ENCODE data around the gene CFAP299. TPM values are rescaled to one million over a fixed set of nuclear protein-coding genes. Genes with fewer than 3 reads are reported as not detected.

CFAP299 gene
- polyA plus RNA-seq, 4 donors, result 0.38 to 0.76 (median 0.55) TPM

- no peak for DNase-seq (ENCODE audit: low read depth in 4 of 4, low spot score in 2 of 4)
These were observed 52.1 kb downstream of the CFAP299 start for GRCh38 chr4:80387390-80388283.

- DNase-seq (ENCODE audit: low read depth in 4 of 4, low spot score in 2 of 4), result no peak
These were observed 52.7 kb downstream of the CFAP299 start for GRCh38 chr4:80388284-80388607.

- no peak for DNase-seq (ENCODE audit: low read depth in 4 of 4, low spot score in 2 of 4)
These were observed 54.6 kb downstream of the CFAP299 start for GRCh38 chr4:80390178-80390577.

GRCh38 chr4:80393246-80393969 is 57.9 kb downstream of the CFAP299 start:
- no peak for DNase-seq (ENCODE audit: low read depth in 4 of 4, low spot score in 2 of 4)

GRCh38 chr4:80393970-80394250 is 58.4 kb downstream of the CFAP299 start:
- no peak for DNase-seq (ENCODE audit: low read depth in 4 of 4, low spot score in 2 of 4)

GRCh38 chr4:80407246-80407645 is 71.7 kb downstream of the CFAP299 start:
- DNase-seq (ENCODE audit: low read depth in 4 of 4, low spot score in 2 of 4), result no peak

GRCh38 chr4:80409809-80410208 is 74.3 kb downstream of the CFAP299 start:
- DNase-seq (ENCODE audit: low read depth in 4 of 4, low spot score in 2 of 4), result no peak

- no peak for DNase-seq (ENCODE audit: low read depth in 4 of 4, low spot score in 2 of 4)
These were observed 76.8 kb downstream of the CFAP299 start for GRCh38 chr4:80412322-80412721.

GRCh38 chr4:80413086-80413485 is 77.6 kb downstream of the CFAP299 start:
- DNase-seq (ENCODE audit: low read depth in 4 of 4, low spot score in 2 of 4), result no peak

GRCh38 chr4:80417019-80417418 is 81.5 kb downstream of the CFAP299 start:
- no peak for DNase-seq (ENCODE audit: low read depth in 4 of 4, low spot score in 2 of 4)

- DNase-seq (ENCODE audit: low read depth in 4 of 4, low spot score in 2 of 4), result no peak
These were observed 84.4 kb downstream of the CFAP299 start for GRCh38 chr4:80419946-80420345.

GRCh38 chr4:80420638-80421037 is 85.1 kb downstream of the CFAP299 start:
- DNase-seq (ENCODE audit: low read depth in 4 of 4, low spot score in 2 of 4), result no peak

- DNase-seq (ENCODE audit: low read depth in 4 of 4, low spot score in 2 of 4), result no peak
These were observed 87.3 kb downstream of the CFAP299 start for GRCh38 chr4:80422727-80423404.

- DNase-seq (ENCODE audit: low read depth in 4 of 4, low spot score in 2 of 4), result no peak
These were observed 88.2 kb downstream of the CFAP299 start for GRCh38 chr4:80423553-80424224.

GRCh38 chr4:80424225-80424581 is 88.7 kb downstream of the CFAP299 start:
- no peak for DNase-seq (ENCODE audit: low read depth in 4 of 4, low spot score in 2 of 4)

GRCh38 chr4:80425124-80426100 is 89.9 kb downstream of the CFAP299 start:
- DNase-seq (ENCODE audit: low read depth in 4 of 4, low spot score in 2 of 4), result no peak

- DNase-seq (ENCODE audit: low read depth in 4 of 4, low spot score in 2 of 4), result no peak
These were observed 95.9 kb downstream of the CFAP299 start for GRCh38 chr4:80431203-80431965.

- no peak for DNase-seq (ENCODE audit: low read depth in 4 of 4, low spot score in 2 of 4)
These were observed 98.7 kb downstream of the CFAP299 start for GRCh38 chr4:80434238-80434637.

GRCh38 chr4:80438016-80438415 is 102.5 kb downstream of the CFAP299 start:
- no peak for DNase-seq (ENCODE audit: low read depth in 4 of 4, low spot score in 2 of 4)

Data from left renal cortex interstitium (tissue), 4 donors.